Skeletal muscle tissue (tissue), 4 donors: ENCODE results near the gene ANO2. TPM values are rescaled to one million over a fixed set of nuclear protein-coding genes. Genes with fewer than 3 reads are reported as not detected.

Experiments used
- H3K27ac ChIP-seq: one replicate; pipeline ENCODE4 v1.7.0; 2013; ENCODE audit warnings: mild to moderate bottlenecking, low read depth, low read length, inconsistent platforms
- H3K27me3 ChIP-seq, 3 donors: one replicate each; pipeline ENCODE4 v1.7.0; 2013; ENCODE audit warnings: low read length in 3 of 3; ENCODE audit not compliant: control insufficient read depth in 3 of 3, insufficient read depth in 3 of 3
- H3K36me3 ChIP-seq, 3 donors: one replicate each; pipeline ENCODE4 v1.7.0; 2013; ENCODE audit warnings: low read length in 3 of 3; ENCODE audit not compliant: control insufficient read depth in 3 of 3, insufficient read depth in 3 of 3
- H3K4me1 ChIP-seq, 3 donors: one replicate each; pipeline ENCODE4 v1.7.0; 2013; ENCODE audit warnings: low read length in 3 of 3, mild to moderate bottlenecking in 3 of 3; ENCODE audit not compliant: control insufficient read depth in 3 of 3, insufficient read depth in 3 of 3
- H3K4me3 ChIP-seq, 3 donors: one replicate each; pipeline ENCODE4 v1.7.0; 2013; ENCODE audit warnings: low read length in 3 of 3
- H3K9ac ChIP-seq, 3 donors: one replicate each; pipeline ENCODE4 v1.7.0; 2013; ENCODE audit warnings: low read length in 3 of 3, mild to moderate bottlenecking in 3 of 3, moderate library complexity in 2 of 3, low read depth in 1 of 3
- H3K9me3 ChIP-seq, 3 donors: one replicate each; pipeline ENCODE4 v1.7.0; 2013; ENCODE audit warnings: low read length in 3 of 3; ENCODE audit not compliant: control insufficient read depth in 3 of 3
- total RNA-seq: library from RNA; depleted of rRNA; stranded (reverse); fragments of >200 nt; gene quantifications from one replicate; pipeline ENCODE4 v1.2.3, GENCODE V29; 2014
- donor health status: Osteomylitis.

ANO2 gene
- total RNA-seq, 1 donor from 2014 or later, result 4.7 TPM

GRCh38 chr12:5590316-5590715 lies 354.7 kb downstream of the ANO2 start:
- Histone ChIP-seq H3K4me3 (no peak overlapping the region), H3K36me3 (no peaks in the 10 kb centered on the region), H3K9me3 (no peaks in the 10 kb centered on the region), H3K27me3 (peaks cover 0 to 3% (median 2%) of the 10 kb centered on the region in 3 donors), H3K27ac (no peak overlapping the region), H3K4me1 (peaks cover 0 to 6% (median 0%) of the 10 kb centered on the region in 3 donors), H3K9ac (no peak overlapping the region)

DNA sequence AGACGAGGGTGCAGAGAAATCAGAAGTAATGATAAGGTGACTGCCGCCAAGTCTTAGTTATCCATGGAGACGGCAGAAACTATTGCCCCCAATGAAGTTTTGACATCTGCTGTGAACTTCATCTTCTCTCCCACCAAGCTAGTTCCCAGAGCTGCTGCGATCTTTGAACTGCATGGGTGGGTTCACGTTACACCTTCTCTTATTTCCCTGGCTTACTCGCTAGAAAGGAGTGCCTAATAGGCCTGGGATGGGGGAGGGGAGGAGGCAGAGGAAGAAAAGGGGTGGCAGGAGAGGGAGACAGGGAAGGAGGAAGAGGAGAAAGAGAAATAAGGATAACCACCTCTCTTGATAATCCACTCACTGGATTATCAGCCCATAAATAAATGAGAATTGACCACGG lies 356.0 kb downstream of the ANO2 start:
- H3K27me3 ChIP-seq, result peaks cover 0 to 3% (median 0%) of the 10 kb centered on the region in 3 donors
- no peak overlapping the region for H3K9ac ChIP-seq
- no peak overlapping the region for H3K27ac ChIP-seq
- H3K36me3 ChIP-seq, result no peaks in the 10 kb centered on the region
- H3K9me3 ChIP-seq, result no peaks in the 10 kb centered on the region
- peaks cover 0 to 9% (median 0%) of the 10 kb centered on the region in 3 donors for H3K4me1 ChIP-seq
- H3K4me3 ChIP-seq, result no peak overlapping the region

- Histone ChIP-seq H3K27me3 (peaks cover 0 to 6% (median 0%) of the 10 kb centered on the region in 3 donors), H3K9ac (no peak overlapping the region), H3K9me3 (no peaks in the 10 kb centered on the region), H3K36me3 (no peaks in the 10 kb centered on the region), H3K4me1 (peaks cover 0 to 9% (median 0%) of the 10 kb centered on the region in 3 donors), H3K27ac (no peak overlapping the region), H3K4me3 (no peak overlapping the region)
These were observed 356.5 kb downstream of the ANO2 start for GRCh38 chr12:5588591-5588990.

GRCh38 chr12:5588176-5588575 lies 356.9 kb downstream of the ANO2 start:
- no peak overlapping the region for H3K4me3 ChIP-seq
- H3K36me3 ChIP-seq, result no peaks in the 10 kb centered on the region
- H3K9me3 ChIP-seq, result no peaks in the 10 kb centered on the region
- H3K27ac ChIP-seq, result peak overlapping the region; percentile 44
- H3K27me3 ChIP-seq, result peaks cover 0 to 7% (median 0%) of the 10 kb centered on the region in 3 donors
- peaks cover 0 to 9% (median 0%) of the 10 kb centered on the region in 3 donors for H3K4me1 ChIP-seq
- H3K9ac ChIP-seq, result no peak overlapping the region

DNA sequence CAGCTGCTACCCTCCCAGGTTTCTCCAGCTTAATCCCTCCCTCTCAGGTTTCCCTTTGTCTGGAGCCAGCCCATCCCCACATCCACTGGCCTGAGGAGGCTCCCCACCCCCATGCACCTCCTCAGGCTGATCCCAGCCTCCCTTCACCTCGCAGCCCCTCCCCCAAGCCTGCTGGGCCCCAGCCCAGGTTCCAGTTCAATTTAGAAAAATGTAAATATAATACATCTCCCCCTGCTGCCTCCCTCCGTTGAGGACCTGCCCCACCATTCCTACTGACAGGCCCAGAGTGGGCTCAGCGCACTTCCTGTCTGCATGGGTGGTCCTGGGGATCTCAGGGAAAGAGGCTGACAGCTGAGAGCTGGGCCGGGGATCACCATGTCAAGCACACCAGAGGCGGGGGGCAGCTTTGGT lies 357.3 kb downstream of the ANO2 start:
- Histone ChIP-seq H3K4me1 (peaks cover 0 to 12% (median 4%) of the 10 kb centered on the region in 3 donors), H3K9me3 (no peaks in the 10 kb centered on the region), H3K4me3 (no peak overlapping the region), H3K9ac (no peak overlapping the region), H3K36me3 (no peaks in the 10 kb centered on the region), H3K27me3 (peaks cover 0 to 7% (median 0%) of the 10 kb centered on the region in 3 donors), H3K27ac (peak overlapping the region; percentile 44)

- Histone ChIP-seq H3K27me3 (peaks cover 0 to 7% (median 0%) of the 10 kb centered on the region in 3 donors), H3K9me3 (no peaks in the 10 kb centered on the region), H3K4me3 (no peak overlapping the region), H3K4me1 (peaks cover 4 to 19% (median 5%) of the 10 kb centered on the region in 3 donors), H3K36me3 (no peaks in the 10 kb centered on the region), H3K9ac (no peak overlapping the region), H3K27ac (no peak overlapping the region)
These were observed 358.9 kb downstream of the ANO2 start for GRCh38 chr12:5586201-5586600.

DNA sequence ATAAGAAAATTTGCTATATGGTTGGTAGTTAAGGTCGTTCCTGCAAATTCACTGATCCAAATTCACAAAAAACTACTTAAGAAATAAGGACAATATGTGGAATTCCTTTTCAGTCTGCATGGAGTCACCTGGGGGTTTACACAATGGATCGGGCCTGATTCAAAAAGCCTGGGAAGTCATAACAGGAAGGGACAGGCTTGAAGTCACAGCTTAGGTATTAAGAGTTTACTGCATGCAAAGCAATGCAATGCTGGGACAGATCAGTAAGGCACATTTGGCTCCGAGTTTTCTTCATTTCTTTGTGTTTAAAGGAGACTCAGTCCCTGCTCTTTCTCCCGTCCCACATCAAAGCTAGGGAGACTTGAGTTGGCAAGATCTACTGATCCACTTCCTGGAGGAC lies 359.9 kb downstream of the ANO2 start:
- Histone ChIP-seq H3K27ac (no peak overlapping the region), H3K27me3 (peaks cover 0 to 7% (median 0%) of the 10 kb centered on the region in 3 donors), H3K9ac (no peak overlapping the region), H3K36me3 (no peaks in the 10 kb centered on the region), H3K9me3 (no peaks in the 10 kb centered on the region), H3K4me1 (peaks cover 4 to 25% (median 8%) of the 10 kb centered on the region in 3 donors), H3K4me3 (no peak overlapping the region)

DNA sequence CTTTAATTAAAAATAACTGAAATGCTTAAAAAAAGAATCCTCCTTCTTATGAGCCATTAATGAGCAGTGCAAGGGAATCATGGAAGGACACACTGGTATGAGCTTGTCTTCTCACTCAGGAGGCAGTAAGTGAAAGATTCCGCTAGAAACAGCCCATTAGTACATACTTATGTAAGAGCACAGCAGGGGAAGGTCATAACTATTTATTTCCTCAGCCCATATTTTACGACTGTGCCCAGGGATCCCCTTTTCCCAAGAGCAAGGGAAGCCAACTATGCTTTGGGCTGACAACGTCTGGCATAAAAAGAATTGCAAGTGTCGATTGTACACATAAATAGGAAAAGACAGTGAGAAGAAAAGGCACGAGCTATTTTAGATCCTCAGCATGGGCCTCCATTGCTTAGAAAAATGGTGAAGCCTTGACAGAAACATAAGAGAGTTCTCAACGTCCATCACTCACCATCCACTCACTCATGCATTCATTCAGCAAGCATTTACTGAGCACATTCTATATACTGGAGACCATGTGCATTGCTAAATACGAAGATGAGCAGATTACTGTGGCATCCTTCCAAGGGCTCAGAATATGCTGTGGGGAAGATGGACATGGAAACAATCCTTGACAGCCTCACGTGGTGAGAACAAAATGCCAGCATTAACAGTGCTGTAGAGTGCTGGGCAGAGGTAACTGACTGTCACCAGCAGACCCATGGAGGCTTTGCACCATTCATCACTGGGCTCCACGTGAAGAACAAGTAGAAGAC lies 360.5 kb downstream of the ANO2 start:
- Histone ChIP-seq H3K4me3 (no peak overlapping the region), H3K9ac (no peak overlapping the region), H3K27ac (no peak overlapping the region), H3K9me3 (no peaks in the 10 kb centered on the region), H3K4me1 (peaks cover 4 to 28% (median 8%) of the 10 kb centered on the region in 3 donors), H3K36me3 (no peaks in the 10 kb centered on the region), H3K27me3 (peaks cover 0 to 7% (median 0%) of the 10 kb centered on the region in 3 donors)

- Histone ChIP-seq H3K4me3 (no peak overlapping the region), H3K36me3 (no peaks in the 10 kb centered on the region), H3K9ac (no peak overlapping the region), H3K27ac (no peak overlapping the region), H3K4me1 (peaks cover 4 to 32% (median 8%) of the 10 kb centered on the region in 3 donors), H3K9me3 (no peaks in the 10 kb centered on the region), H3K27me3 (peaks cover 0 to 7% (median 0%) of the 10 kb centered on the region in 3 donors)
These were observed 362.5 kb downstream of the ANO2 start for GRCh38 chr12:5582541-5582940.

DNA sequence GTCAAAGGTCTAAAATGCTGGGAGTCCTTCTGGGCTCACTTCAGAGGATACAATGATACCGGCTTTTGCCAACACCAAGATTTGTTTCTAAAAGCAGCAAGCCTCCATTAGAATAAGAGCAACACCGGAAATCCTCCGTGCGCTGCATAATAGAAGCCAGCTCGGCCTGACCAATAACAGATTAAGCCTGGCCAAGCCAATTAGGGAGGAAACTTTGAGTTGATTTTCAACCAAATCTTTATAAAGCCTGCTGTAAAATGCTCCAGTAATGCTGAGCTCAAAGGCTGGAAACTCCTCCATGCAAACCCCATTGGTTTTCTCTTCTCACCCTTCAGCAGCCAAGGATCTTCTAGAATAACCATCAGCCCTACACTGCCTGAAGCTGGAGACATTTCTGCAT lies 363.0 kb downstream of the ANO2 start:
- no peak overlapping the region for H3K4me3 ChIP-seq
- H3K4me1 ChIP-seq, result peaks cover 4 to 32% (median 8%) of the 10 kb centered on the region in 3 donors

More for the DNA sequence above, 363.0 kb downstream of the ANO2 start:
- H3K27ac ChIP-seq, result no peak overlapping the region
- peaks cover 0 to 7% (median 0%) of the 10 kb centered on the region in 3 donors for H3K27me3 ChIP-seq
- no peak overlapping the region for H3K9ac ChIP-seq
- H3K36me3 ChIP-seq, result no peaks in the 10 kb centered on the region
- H3K9me3 ChIP-seq, result no peaks in the 10 kb centered on the region
